ACC112 (cell line): ENCODE data around the gene RGS14.
A peak's percentile ranks its signal among the peaks of the same experiment; 100 is the strongest.
"Not testable (repeated sequence)": the region's sequence is repeated elsewhere in the genome, so short reads cannot be mapped to it uniquely, and the experiment has no call there.

Experiments
- H2AFZ ChIP-seq: fragments of 200-600 bp; sonication (generic); one replicate; pipeline ENCODE4 v1.6.0; 2017; ENCODE audit warnings: antibody characterized with exemption, low read length; ENCODE audit not compliant: unreplicated experiment
- H3K27ac ChIP-seq: fragments of 200-600 bp; sonication (generic); 2 replicates; pipeline ENCODE4 v1.5.1; 2014; ENCODE audit warnings: low read depth, mild to moderate bottlenecking, antibody characterized with exemption, low read length, moderate library complexity
- H3K27me3 ChIP-seq: fragments of 200-600 bp; sonication (generic); 2 replicates; pipeline ENCODE4 v1.6.1; 2014; ENCODE audit warnings: mild to moderate bottlenecking, antibody characterized with exemption, low read length, moderate library complexity, mixed read lengths; ENCODE audit not compliant: insufficient read depth
- H3K36me3 ChIP-seq: fragments of 200-600 bp; sonication (generic); 2 replicates; pipeline ENCODE4 v1.6.1; 2016; ENCODE audit warnings: mild to moderate bottlenecking, antibody characterized with exemption, low read length, moderate library complexity, mixed read lengths; ENCODE audit not compliant: insufficient read depth
- H3K4me1 ChIP-seq: fragments of 200-600 bp; sonication (generic); one replicate; pipeline ENCODE4 v1.6.1; 2016; ENCODE audit warnings: low read length, mixed read lengths; ENCODE audit not compliant: insufficient read depth, unreplicated experiment, control insufficient read depth
- H3K4me3 ChIP-seq: fragments of 200-600 bp; sonication (generic); 2 replicates; pipeline ENCODE4 v1.5.1; 2014; ENCODE audit warnings: mild to moderate bottlenecking, low read depth, low read length
- H3K79me2 ChIP-seq: fragments of 200-600 bp; sonication (generic); one replicate; pipeline ENCODE4 v1.6.0; 2016; ENCODE audit warnings: low read length; ENCODE audit not compliant: control insufficient read depth, unreplicated experiment, insufficient read depth

RGS14 gene

DNA sequence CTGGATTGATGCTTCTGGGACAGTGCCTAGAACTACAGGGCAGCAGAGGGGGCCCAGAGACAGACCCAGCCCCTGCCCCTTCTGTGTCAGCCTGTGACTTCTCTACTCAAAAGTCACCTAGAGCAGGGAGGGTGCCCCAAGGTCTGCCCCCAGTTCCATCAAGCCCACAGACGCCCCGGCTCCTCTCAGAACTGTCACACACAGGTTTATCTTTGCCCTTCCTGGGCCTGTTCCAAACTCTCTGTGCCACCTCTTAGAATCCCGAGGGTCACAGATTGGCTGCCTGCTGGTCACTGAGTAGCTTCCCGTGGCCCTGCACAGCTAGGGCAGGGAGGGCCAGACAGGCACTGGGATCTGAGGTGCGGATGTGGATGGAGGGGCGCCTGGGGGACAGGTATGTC lies 1.7 kb downstream of the RGS14 start:
- Histone ChIP-seq H3K27me3 (no peaks in the 10 kb centered on the region), H3K36me3 (no peaks in the 10 kb centered on the region), H3K79me2 (no peaks in the 10 kb centered on the region), H2AFZ (no peak overlapping the region), H3K4me1 (peaks cover 4% of the 10 kb centered on the region), H3K27ac (no peak overlapping the region), H3K4me3 (no peak overlapping the region)

GRCh38 chr5:177359860-177360259 lies 2.1 kb downstream of the RGS14 start:
- no peaks in the 10 kb centered on the region for H3K79me2 ChIP-seq

GRCh38 chr5:177360740-177361139 lies 3.0 kb downstream of the RGS14 start:
- not testable (repeated sequence) for H3K27ac ChIP-seq, H3K79me2 ChIP-seq, H3K36me3 ChIP-seq, H3K4me1 ChIP-seq, H3K27me3 ChIP-seq, H3K4me3 ChIP-seq, H2AFZ ChIP-seq

More at GRCh38 chr5:177359860-177360259, 2.1 kb downstream of the RGS14 start:
- Histone ChIP-seq H3K4me1 (peaks cover 6% of the 10 kb centered on the region), H2AFZ (no peak overlapping the region), H3K27ac (no peak overlapping the region), H3K4me3 (no peak overlapping the region), H3K27me3 (no peaks in the 10 kb centered on the region), H3K36me3 (no peaks in the 10 kb centered on the region)

- H3K36me3 ChIP-seq, result no peaks in the 10 kb centered on the region
- no peaks in the 10 kb centered on the region for H3K27me3 ChIP-seq
- H3K4me3 ChIP-seq, result no peak overlapping the region
- H2AFZ ChIP-seq, result no peak overlapping the region
- no peak overlapping the region for H3K27ac ChIP-seq
- H3K4me1 ChIP-seq, result peaks cover 11% of the 10 kb centered on the region
- no peaks in the 10 kb centered on the region for H3K79me2 ChIP-seq
These were observed 3.9 kb downstream of the RGS14 start for GRCh38 chr5:177361418-177362291.

GRCh38 chr5:177362292-177362609 lies 4.5 kb downstream of the RGS14 start:
- Histone ChIP-seq H3K27ac (no peak overlapping the region), H3K79me2 (no peaks in the 10 kb centered on the region), H3K36me3 (no peaks in the 10 kb centered on the region), H3K27me3 (no peaks in the 10 kb centered on the region), H3K4me1 (peaks cover 13% of the 10 kb centered on the region), H3K4me3 (no peak overlapping the region), H2AFZ (no peak overlapping the region)

GRCh38 chr5:177362610-177363507 lies 5.1 kb downstream of the RGS14 start:
- peak overlapping the region; percentile 65 for H3K4me3 ChIP-seq
- H2AFZ ChIP-seq, result peak overlapping the region; percentile 74
- H3K27me3 ChIP-seq, result no peaks in the 10 kb centered on the region
- peaks cover 17% of the 10 kb centered on the region for H3K4me1 ChIP-seq
- H3K27ac ChIP-seq, result no peak overlapping the region
- no peaks in the 10 kb centered on the region for H3K79me2 ChIP-seq
- no peaks in the 10 kb centered on the region for H3K36me3 ChIP-seq

GRCh38 chr5:177363565-177363964 lies 5.8 kb downstream of the RGS14 start:
- Histone ChIP-seq H3K4me3 (peak overlapping the region; percentile 65), H3K79me2 (no peaks in the 10 kb centered on the region), H3K36me3 (no peaks in the 10 kb centered on the region), H3K4me1 (peaks cover 19% of the 10 kb centered on the region), H3K27me3 (no peaks in the 10 kb centered on the region), H2AFZ (peak overlapping the region; percentile 74), H3K27ac (no peak overlapping the region)

DNA sequence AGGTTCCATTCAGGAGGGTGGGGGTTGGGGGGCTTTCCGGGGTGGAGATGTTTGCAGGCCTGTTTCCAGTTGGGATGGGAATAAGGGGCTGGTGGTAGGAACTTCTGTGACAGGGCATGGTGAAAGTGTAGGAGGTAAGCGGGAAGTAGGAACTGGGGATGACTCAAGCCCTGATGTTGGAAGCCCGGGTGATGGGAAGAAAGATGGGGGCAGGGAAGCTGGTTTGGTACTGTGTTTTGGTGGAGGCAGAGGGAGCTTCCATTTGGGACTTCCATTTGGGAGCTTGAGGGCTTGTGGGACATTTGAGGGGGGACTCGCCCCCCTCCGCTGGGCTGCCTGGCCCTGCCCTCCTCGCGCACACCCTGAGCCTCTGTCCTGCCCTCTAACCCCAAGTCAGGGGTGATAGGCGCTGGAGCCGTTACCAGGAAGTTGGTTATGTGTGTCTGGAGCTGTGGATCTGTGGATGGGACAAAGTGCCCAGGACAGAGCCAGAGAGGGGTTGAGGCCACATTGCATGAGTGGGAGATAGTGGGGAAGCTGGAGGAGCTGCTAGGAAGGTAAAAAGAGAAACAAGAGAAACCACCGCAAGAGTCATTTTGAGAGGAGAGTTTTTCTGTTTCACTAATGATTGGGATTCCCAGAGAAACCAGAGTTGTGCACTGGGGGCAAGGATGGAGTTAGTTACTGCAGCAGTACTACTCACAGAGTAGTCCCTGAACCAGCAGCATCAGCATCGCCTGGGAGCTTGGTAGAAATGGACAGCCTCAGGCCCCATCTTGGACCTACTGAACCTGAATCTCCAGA lies 6.6 kb downstream of the RGS14 start:
- Histone ChIP-seq H2AFZ (no peak overlapping the region), H3K27ac (no peak overlapping the region), H3K4me3 (no peak overlapping the region), H3K27me3 (no peaks in the 10 kb centered on the region), H3K4me1 (peaks cover 19% of the 10 kb centered on the region), H3K79me2 (no peaks in the 10 kb centered on the region), H3K36me3 (no peaks in the 10 kb centered on the region)

DNA sequence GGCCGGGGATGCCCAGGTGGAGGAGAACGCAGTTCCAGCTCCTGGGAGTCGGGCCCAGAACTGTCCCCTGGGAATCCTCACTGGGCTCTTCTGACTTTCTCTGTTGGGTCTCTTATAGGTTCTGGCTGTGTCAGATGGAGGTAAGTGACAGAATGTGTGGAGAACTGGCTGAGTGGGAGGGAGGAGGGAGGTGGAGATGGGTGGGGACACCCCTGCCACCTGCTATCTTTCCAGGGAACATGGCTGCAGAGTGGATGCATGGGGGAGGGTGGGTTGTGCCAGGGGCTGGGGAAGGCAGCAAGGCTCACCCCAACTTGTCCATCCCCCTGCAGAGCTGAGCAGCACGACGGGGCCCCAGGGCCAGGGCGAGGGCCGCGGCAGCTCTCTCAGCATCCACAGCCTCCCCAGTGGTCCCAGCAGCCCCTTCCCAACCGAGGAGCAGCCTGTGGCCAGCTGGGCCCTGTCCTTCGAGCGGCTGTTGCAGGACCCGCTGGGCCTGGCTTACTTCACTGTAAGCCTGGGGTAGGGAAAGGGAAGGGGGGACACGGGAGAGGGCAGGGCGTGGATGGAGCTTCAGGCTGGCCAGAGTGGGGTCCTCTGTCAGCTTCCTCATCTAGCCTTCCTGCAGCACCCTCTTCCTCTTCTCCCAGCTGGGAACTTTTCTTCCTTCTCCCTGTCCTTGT lies 8.3 kb downstream of the RGS14 start:
- peaks cover 19% of the 10 kb centered on the region for H3K4me1 ChIP-seq
- no peak overlapping the region for H3K27ac ChIP-seq

More for the DNA sequence above, 8.3 kb downstream of the RGS14 start:
- H2AFZ ChIP-seq, result no peak overlapping the region
- no peaks in the 10 kb centered on the region for H3K36me3 ChIP-seq
- H3K4me3 ChIP-seq, result peak overlapping the region; percentile 74
- H3K79me2 ChIP-seq, result no peaks in the 10 kb centered on the region
- H3K27me3 ChIP-seq, result no peaks in the 10 kb centered on the region
